NCI-H1694 treated with DMSO at 0.1 percent for 48 hours (cell line): ENCODE results near the gene PKNOX2.

Experiments used
- DNase-seq: peaks from one replicate; lab custom pipeline; 2025; lab: John Stamatoyannopoulos, UW

The PKNOX2 gene

GRCh38 chr11:125263268-125263790 lies 98.8 kb downstream of the PKNOX2 start:
- DNase-seq: no peak

- DNase-seq: no peak
These were observed 99.8 kb downstream of the PKNOX2 start for GRCh38 chr11:125264100-125265022.

- no peak for DNase-seq
These were observed 103.0 kb downstream of the PKNOX2 start for GRCh38 chr11:125267548-125267947.

GRCh38 chr11:125268611-125269010 lies 104.1 kb downstream of the PKNOX2 start:
- DNase-seq: no peak

GRCh38 chr11:125270106-125270505 lies 105.6 kb downstream of the PKNOX2 start:
- no peak for DNase-seq

- no peak for DNase-seq
These were observed 106.2 kb downstream of the PKNOX2 start for GRCh38 chr11:125270711-125271110.

GRCh38 chr11:125271483-125272091 lies 107.0 kb downstream of the PKNOX2 start:
- DNase-seq: no peak

GRCh38 chr11:125272092-125272491 lies 107.5 kb downstream of the PKNOX2 start:
- no peak for DNase-seq

GRCh38 chr11:125272821-125273220 lies 108.3 kb downstream of the PKNOX2 start:
- no peak for DNase-seq

- DNase-seq: no peak
These were observed 109.0 kb downstream of the PKNOX2 start for GRCh38 chr11:125273519-125274000.

- DNase-seq: no peak
These were observed 109.8 kb downstream of the PKNOX2 start for GRCh38 chr11:125274309-125274708.

- DNase-seq: no peak
These were observed 110.2 kb downstream of the PKNOX2 start for GRCh38 chr11:125274774-125275173.

GRCh38 chr11:125275905-125276618 lies 111.5 kb downstream of the PKNOX2 start:
- DNase-seq: no peak

GRCh38 chr11:125276619-125276976 lies 112.0 kb downstream of the PKNOX2 start:
- no peak for DNase-seq

GRCh38 chr11:125279676-125280418 lies 115.3 kb downstream of the PKNOX2 start:
- DNase-seq: no peak

GRCh38 chr11:125280646-125281045 lies 116.1 kb downstream of the PKNOX2 start:
- no peak for DNase-seq

GRCh38 chr11:125281831-125282595 lies 117.5 kb downstream of the PKNOX2 start:
- DNase-seq: no peak

- no peak for DNase-seq
These were observed 118.0 kb downstream of the PKNOX2 start for GRCh38 chr11:125282596-125282914.

GRCh38 chr11:125284245-125284850 lies 119.8 kb downstream of the PKNOX2 start:
- DNase-seq: no peak

- no peak for DNase-seq
These were observed 121.3 kb downstream of the PKNOX2 start for GRCh38 chr11:125285844-125286243.

GRCh38 chr11:125286486-125286885 lies 121.9 kb downstream of the PKNOX2 start:
- no peak for DNase-seq
